ENCODE measurements around the gene ABCG1. TPM values are rescaled to one million over a fixed set of nuclear protein-coding genes. Genes with fewer than 3 reads are reported as not detected.
A peak's percentile ranks its signal among the peaks of the same experiment; 100 is the strongest.

Gene ABCG1
- total RNA-seq, 1 donor from 2014 or later, result 4.2 TPM

DNA sequence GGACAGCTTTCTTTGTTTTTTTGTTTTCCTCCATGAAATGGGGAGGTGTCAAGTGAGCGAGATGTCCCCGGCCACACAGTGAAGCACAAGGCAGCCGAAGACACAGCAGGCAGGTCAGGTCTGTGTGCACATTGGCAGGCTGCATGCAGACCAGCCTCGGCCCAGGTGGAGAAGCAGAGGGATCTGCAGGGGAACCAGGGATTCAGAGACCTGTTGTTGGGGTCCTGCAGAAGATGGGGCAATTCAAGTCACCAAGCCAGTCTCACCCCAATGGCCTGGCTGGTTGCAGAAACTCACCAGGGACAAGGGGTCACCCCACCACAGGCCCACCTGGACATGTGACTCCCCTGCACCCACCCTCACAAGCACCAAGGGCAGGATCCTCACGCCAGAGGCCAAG is 4.0 kb upstream of the ABCG1 start:
- ATAC-seq, result no peak

DNA sequence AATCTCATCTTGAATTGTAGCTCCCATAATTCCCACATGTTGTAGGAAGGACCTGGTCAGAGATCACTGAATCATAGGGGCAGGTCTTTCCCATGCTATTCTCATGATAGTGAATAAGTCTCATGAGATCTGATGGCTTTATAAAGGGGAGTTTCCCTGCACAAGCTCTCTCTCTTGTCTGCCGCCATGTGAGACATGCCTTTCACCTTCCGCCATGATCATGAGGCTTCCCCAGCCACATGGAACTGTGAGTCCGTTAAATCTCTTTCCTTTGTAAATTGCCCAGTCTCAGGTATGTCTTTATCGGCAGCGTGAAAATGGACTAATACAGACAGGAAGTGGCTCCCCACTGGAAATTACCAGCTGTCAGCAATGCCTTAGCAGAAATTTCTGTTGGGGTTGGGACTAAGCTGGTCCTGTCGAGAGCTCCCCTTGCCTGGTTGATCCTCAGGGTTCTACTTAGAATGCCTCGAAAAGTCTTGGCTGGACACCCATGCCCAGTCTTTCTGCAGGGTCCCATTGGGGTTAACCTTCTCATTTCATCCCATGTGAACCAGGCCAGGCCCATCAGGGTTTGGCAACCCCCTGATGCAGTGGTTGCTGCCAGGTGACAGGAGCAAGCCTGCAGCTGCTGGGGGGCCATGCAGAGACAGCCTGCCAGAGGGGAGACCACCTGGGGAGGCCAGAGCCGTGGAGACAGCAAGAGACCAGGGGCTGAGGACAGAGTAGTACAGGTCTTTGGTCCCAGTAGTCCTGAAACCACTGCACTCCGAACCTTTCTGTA is 2.8 kb upstream of the ABCG1 start:
- ATAC-seq, result no peak

GRCh38 chr21:42216726-42217572 is 2.0 kb upstream of the ABCG1 start:
- no peak for ATAC-seq

GRCh38 chr21:42219606-42220137 is 732 bp downstream of the ABCG1 start:
- ATAC-seq, result peak; percentile 32

DNA sequence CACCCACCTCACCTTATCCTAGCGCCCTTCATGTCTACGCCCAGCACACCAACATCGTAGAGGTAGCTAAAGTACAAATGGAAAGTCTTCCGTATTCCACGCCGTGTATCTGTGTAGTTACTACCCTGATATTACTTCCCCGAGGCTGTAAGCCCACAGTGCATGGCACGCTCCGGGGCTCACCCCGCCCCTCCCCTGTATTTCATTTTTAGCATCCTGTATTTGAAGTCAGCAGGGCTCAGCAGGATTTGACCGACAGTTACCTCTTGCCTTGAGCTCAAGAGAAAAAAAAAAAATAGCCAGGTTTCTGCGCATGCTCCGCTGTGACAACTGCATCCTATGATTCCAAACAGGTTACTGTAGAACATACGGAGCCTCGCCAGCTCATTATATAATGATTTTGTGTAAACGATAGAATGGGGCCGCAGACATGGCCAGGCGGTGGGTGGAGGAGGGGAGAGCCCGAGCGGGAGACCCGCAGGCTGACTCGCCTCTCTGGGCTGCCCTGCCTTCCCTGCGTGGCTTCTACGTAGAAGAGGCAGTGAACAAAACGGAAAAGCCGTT is 1.3 kb downstream of the ABCG1 start:
- peak; percentile 62 for ATAC-seq

DNA sequence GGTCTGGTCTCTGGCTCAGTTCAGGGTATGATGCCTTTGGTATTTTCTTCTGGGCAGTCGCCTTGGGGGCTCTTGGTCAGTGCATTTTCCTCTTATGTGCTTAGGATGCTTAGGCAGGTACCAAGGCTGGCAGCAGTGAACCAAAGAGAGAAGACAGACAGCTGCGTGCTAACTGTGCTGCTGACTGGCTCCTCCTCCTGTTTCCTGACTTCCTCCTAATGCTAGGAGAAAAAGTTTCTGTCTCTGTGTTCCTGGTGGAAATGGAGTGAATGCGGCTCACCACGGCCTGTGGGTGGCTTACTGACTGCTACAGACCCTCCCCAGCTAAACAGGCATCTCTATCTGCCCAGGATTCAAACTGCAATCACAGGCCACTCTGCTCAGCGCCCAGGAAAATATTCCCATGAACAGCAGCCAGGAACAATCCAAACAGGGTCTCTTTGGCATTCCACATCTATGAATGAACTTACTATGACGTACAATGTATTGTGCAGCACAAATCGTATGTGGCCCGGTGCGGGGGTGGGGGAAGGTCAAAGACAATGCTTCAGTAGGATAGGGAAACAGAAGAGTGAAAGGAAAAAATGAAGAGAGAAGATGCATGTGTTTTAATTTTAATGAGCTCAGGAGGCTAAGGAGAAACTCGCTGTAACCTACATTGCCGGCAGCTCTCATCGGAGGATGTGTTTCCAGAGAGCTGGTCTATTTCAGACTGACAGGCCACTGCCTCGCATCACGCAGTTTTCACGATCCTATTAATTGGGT is 2.8 kb downstream of the ABCG1 start:
- no peak for ATAC-seq

- no peak for ATAC-seq
These were observed 3.4 kb downstream of the ABCG1 start for GRCh38 chr21:42222386-42222785.

- ATAC-seq, result no peak
These were observed 4.0 kb downstream of the ABCG1 start for GRCh38 chr21:42222821-42223390.

GRCh38 chr21:42223826-42224575 is 5.1 kb downstream of the ABCG1 start:
- ATAC-seq, result no peak

- ATAC-seq, result no peak
These were observed 6.1 kb downstream of the ABCG1 start for GRCh38 chr21:42225042-42225441.

- no peak for ATAC-seq
These were observed 6.7 kb downstream of the ABCG1 start for GRCh38 chr21:42225571-42226155.

GRCh38 chr21:42226626-42227025 is 7.7 kb downstream of the ABCG1 start:
- ATAC-seq, result no peak

DNA sequence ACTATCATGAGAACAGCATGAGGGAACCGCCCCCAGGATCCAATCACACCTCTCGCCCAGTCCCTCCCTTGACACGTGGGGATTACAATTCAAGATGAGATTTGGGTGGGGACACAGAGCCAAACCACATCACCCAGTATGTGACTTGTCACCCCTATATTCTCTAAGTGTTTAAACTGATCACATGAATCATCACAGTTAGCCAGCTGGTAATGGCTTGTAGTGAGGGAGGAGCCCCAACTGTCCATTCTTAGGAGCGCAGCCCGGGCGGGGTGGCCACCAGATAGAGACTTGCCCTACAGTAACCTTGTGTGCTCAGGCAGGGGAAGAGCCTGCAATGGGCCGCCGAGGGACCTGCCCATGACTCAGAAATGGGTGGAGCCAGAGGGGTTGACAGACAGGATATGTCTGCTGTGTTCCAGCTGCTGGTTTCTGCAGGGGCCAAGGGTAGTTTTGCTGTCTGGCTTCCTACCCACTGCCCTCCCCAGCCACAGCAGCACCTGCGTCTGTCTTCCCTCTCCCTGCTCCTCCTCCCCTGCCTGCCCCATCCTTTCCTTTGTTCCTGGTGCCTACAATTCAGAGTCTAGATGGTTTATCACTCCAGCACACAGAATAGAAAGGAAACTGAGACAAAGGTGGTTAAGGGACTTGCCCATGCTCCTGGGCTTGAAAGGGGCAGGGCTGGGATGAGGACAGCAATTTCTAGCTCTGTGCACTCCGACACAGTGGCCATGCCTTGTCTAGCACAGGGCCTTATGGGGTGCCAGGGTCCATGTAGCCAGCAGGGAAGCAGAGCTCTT is 9.2 kb downstream of the ABCG1 start:
- peak; percentile 98 for ATAC-seq

DNA sequence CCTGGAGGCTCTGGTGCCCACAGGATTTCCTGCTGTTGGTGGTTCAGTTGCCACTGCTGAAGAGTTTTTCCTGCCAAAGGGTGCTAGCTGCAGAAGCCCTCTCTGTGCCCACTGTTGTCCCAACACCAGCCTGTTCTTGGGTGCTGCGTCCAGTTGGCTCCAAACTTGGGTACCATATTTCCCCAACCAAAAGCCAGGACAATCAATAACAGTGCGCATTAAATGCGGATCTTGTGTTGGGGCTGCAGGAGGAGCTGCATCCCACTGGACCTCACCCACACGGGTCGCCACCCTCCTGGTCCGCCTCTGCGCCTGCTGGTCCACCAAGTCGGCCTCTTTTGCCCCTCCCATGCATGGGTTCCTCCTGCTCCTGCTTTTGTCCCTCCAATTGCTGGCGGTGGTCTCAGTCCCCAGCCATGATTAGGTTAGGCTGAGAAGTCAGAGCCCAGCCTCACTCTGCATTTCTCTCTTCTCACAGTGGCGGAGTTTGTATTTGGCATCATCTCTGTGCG is 9.8 kb downstream of the ABCG1 start:
- ATAC-seq, result no peak

- ATAC-seq, result no peak
These were observed 10.7 kb downstream of the ABCG1 start for GRCh38 chr21:42229676-42230075.

DNA sequence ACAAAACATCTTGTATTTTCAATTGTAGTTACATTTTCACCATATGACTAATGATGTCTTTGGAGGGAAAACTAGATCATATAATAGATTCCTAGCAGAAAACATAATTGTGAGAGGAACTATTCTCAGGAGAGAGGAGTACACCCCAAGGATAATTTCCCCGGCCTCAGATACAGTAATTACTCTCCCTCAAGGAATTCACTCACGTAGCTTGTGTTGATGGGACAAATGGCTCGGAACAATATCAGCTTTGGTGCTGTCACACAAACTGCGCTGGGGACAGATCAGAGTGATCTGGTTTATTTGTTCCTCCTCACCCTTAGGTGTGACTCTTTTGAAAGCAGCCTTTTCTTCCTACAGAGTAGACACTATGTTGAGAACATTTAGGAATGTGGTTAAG is 11.2 kb downstream of the ABCG1 start:
- no peak for ATAC-seq

DNA sequence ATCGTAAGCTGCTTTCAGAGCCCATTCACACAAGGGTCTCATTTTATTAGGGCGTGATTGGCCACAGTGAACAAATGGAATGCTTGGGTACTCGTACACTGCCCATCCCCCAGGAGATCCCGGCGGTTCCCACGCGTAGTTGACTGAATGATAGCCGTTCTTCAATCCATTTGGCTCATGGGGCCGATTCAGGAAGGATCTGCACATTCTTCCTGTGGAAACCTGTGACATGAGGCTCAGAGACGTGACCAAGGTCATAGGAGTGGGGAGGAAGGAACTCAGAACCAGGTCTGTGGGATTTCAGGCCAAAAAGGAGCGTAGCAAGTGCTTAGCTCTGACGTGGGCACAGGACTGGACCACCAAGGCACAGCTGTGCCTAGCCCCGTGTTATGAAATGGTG is 11.7 kb downstream of the ABCG1 start:
- no peak for ATAC-seq

DNA sequence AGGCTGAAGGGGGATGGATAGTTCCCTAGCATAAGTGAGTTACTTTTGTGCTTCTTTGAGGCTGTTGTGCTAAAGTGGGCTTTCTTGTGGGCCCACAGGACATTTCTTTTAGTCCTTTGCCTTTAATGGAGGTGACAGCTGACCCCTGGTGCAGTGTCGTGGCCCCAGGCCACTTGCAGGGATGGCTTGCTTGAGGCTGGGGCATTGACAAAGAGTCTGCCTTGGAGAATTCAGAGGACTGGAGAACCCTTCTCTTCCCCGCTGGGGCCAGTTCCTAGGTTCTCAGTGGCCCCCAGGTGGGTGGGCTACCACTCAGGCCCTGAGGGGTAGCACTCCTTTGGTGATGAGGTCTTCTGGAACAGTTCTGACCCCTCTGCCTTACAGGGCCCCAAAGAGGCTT is 12.8 kb downstream of the ABCG1 start:
- ATAC-seq, result no peak

DNA sequence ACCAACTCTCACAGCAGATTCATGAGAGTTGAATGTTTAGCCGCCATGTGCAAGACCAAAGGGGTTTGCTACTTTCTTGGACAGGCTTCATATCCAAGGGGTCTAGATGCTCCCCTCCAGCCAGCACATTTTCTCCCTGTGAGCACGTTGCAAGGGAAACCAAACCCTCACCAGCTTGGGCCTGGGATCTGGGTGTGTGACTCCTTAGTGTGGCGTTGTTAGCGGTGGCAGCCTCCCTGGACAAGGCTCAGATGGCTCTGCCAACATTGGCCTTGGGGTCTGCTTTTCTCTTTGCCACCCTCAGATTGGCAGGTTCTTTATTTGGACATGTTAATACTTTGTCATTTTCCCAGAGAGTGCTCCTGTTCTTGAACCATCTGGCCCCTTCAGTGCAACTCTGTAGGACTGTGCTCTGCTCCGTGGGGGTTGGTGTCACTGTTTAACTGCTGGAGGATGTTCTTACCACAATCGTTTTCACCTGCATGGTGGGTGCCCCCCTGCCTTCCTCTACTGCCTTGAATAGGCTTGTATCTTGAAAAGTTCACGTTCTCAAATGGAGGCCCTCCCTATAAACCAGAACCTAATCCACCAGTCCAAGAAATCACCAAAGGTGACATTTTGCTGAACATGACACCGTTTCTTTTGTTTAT is 13.4 kb downstream of the ABCG1 start:
- no peak for ATAC-seq

Measured in esophagus mucosa (tissue), 1 donor.